ENCODE measurements around the gene ZNF683.
"Not testable (repeated sequence)": the region's sequence is repeated elsewhere in the genome, so short reads cannot be mapped to it uniquely, and the experiment has no call there.

Gene ZNF683

DNA sequence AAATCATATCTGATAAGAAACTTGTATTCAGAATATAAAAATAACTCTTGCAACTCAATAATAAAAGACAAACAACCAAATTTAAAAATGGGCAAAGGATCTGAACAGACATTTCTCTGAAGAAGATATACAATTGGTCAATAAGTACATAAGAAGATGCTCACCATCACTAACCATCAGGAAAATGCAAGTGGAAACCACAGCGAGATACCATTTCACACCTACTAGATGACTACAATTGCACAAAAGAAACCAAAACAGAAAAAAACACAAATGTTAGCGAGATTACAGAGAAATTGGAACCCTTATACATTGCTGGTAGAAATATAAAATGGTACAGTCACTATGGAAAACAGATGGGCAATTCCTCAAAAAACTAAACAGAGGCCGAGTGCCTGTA is 11.5 kb upstream of the ZNF683 start:
- Histone ChIP-seq H3K9me3 (ENCODE audit: control insufficient read depth, insufficient read depth, low read length) (no peaks in the 10 kb centered on the region), H3K4me1 (ENCODE audit: control insufficient read depth, insufficient read depth, low read length) (peaks cover 4% of the 10 kb centered on the region; the same call in 1 of the 2 replicates), H3K9ac (ENCODE audit: low read depth, low read length) (no peak overlapping the region), H3K27me3 (ENCODE audit: control insufficient read depth, insufficient read depth, low read length) (no peaks in the 10 kb centered on the region), H3K4me3 (ENCODE audit: low read depth, low read length) (no peak overlapping the region), H3K36me3 (ENCODE audit: control insufficient read depth, insufficient read depth, low read length) (no peaks in the 10 kb centered on the region), H3K27ac (ENCODE audit: low read depth, low read length) (no peak overlapping the region)

DNA sequence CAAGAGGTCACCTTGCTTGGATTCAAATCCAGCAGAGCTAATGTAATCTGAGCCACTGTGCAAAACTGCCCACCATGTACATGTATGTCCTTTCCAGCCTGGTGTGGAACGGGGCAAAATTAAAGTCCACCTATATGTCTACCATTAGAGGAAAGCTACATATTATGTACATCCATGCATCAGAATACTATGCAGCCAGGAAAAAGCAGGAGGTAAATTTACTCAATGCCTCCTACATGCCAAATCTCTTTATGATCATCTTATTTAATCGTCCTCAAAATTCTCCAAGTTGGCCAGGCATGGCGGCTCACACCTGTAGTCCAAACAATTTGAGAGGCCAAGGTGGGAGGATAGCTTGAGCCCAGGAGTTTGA is 6.3 kb upstream of the ZNF683 start:
- no peaks in the 10 kb centered on the region for H3K9me3 ChIP-seq (ENCODE audit: control insufficient read depth, insufficient read depth, low read length)
- no peaks in the 10 kb centered on the region for H3K27me3 ChIP-seq (ENCODE audit: control insufficient read depth, insufficient read depth, low read length)
- no peak overlapping the region for H3K27ac ChIP-seq (ENCODE audit: low read depth, low read length)
- H3K36me3 ChIP-seq (ENCODE audit: control insufficient read depth, insufficient read depth, low read length), result no peaks in the 10 kb centered on the region
- H3K9ac ChIP-seq (ENCODE audit: low read depth, low read length), result no peak overlapping the region
- no peak overlapping the region for H3K4me3 ChIP-seq (ENCODE audit: low read depth, low read length)
- H3K4me1 ChIP-seq (ENCODE audit: control insufficient read depth, insufficient read depth, low read length), result 0 out of 2 replicates have a peak, but pooled peaks cover 3% of the 10 kb centered on the region

DNA sequence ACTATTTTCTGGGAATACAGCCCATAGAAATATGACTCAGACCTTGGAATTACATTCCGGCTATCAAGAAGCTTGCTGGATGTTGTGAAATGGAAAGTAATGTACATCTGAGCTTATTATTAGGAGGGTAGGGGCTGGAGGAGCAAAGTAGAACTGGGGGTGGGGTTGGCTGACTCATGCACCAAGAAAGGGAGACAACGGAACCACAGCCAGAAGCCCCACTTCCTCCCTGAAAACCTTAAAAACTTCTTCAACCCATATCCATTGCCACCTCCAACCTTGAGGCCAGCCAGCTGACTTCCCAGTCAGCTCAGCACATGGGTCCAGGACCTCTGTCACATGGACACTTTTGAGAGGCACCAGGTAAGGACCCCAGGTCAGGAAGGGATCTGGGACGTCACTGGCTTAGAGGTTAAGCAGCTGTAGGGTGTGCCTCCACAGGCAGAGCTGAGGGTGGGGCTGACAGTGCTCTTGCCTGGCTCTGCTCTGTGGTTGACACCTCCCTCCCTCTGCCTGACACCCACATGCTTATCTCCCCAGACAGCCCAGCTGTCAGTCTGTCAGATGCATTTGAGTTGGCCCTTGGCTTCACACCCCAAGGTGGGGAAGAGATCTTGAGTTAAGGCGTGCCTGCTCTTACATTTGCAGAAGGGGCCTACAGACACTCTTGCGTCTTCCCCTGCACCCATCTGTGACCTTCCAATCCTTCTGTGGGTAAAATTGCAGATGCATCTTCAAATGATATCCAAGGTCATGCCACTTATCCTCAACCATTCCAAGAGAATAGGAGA is 5.7 kb upstream of the ZNF683 start:
- Histone ChIP-seq H3K9me3 (ENCODE audit: control insufficient read depth, insufficient read depth, low read length) (no peaks in the 10 kb centered on the region), H3K36me3 (ENCODE audit: control insufficient read depth, insufficient read depth, low read length) (no peaks in the 10 kb centered on the region), H3K4me3 (ENCODE audit: low read depth, low read length) (no peak overlapping the region), H3K4me1 (ENCODE audit: control insufficient read depth, insufficient read depth, low read length) (0 out of 2 replicates have a peak, but pooled peaks cover 3% of the 10 kb centered on the region), H3K9ac (ENCODE audit: low read depth, low read length) (no peak overlapping the region), H3K27ac (ENCODE audit: low read depth, low read length) (no peak overlapping the region), H3K27me3 (ENCODE audit: control insufficient read depth, insufficient read depth, low read length) (no peaks in the 10 kb centered on the region)

DNA sequence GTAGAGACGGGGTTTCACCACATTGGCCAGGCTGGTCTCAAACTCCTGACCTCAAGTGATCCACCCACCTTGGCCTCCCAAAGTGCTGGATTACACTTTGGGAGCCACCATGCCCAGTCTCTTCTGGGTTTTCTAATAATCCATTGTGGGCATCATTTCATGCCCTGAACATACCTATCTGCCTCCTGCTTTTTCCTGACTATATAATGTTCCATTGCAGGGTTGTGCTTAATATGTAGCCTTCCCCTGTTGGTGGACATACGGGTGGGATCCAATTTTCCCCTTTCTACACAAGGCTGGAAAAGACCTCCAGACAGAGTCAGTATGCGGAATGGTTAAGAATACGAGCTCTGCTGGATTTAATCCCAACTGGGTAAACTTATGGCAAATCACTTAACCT is 3.5 kb upstream of the ZNF683 start:
- no peak overlapping the region for H3K4me3 ChIP-seq (ENCODE audit: low read depth, low read length)
- 0 out of 2 replicates have a peak, but pooled peaks cover 3% of the 10 kb centered on the region for H3K4me1 ChIP-seq (ENCODE audit: control insufficient read depth, insufficient read depth, low read length)
- H3K36me3 ChIP-seq (ENCODE audit: control insufficient read depth, insufficient read depth, low read length), result no peaks in the 10 kb centered on the region
- no peaks in the 10 kb centered on the region for H3K27me3 ChIP-seq (ENCODE audit: control insufficient read depth, insufficient read depth, low read length)
- no peak overlapping the region for H3K9ac ChIP-seq (ENCODE audit: low read depth, low read length)
- no peaks in the 10 kb centered on the region for H3K9me3 ChIP-seq (ENCODE audit: control insufficient read depth, insufficient read depth, low read length)
- H3K27ac ChIP-seq (ENCODE audit: low read depth, low read length), result no peak overlapping the region

DNA sequence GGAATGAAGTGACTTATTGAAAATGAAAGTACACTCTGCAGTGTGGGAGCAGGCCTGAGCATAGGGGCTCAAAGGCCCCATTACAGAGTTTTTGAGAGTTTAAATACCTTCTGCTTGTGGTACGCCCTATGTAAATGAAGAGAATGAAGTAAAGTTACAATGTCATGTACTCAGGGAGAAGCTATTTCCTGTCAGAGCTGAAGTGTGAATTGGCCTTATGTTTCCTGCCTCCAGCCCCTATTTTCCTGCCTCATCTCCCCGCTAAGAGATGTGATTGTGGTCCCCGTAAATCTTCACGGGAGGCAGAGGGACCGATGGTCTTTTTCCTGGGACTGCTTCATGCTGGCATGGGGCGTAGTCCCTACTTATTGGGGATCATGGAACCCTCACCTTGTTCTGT is 2.5 kb upstream of the ZNF683 start:
- Histone ChIP-seq H3K9me3 (ENCODE audit: control insufficient read depth, insufficient read depth, low read length) (no peaks in the 10 kb centered on the region), H3K27ac (ENCODE audit: low read depth, low read length) (no peak overlapping the region), H3K4me3 (ENCODE audit: low read depth, low read length) (no peak overlapping the region), H3K4me1 (ENCODE audit: control insufficient read depth, insufficient read depth, low read length) (0 out of 2 replicates have a peak, but pooled peaks cover 3% of the 10 kb centered on the region), H3K27me3 (ENCODE audit: control insufficient read depth, insufficient read depth, low read length) (no peaks in the 10 kb centered on the region), H3K36me3 (ENCODE audit: control insufficient read depth, insufficient read depth, low read length) (no peaks in the 10 kb centered on the region), H3K9ac (ENCODE audit: low read depth, low read length) (no peak overlapping the region)

DNA sequence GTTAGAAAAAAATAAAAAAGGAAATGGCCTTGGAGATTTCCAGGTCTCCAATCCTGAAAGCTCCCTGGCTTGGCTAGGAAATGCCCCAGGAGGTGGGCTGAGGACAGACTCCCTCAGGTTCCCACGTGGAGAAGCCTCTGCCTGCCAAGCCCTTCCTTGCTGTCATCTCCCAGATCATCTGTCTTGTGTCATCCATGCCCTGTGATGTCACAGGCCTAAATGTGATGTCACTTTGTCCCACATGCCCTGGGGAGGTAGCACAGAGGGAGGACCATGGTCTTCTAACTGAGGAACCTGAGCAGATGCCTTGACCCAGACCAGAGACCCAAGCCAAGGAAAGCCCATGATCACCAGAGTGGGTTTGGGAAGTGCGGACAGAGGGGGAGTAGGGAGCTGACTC is 1.8 kb upstream of the ZNF683 start:
- not testable (repeated sequence) for H3K4me1 ChIP-seq (ENCODE audit: control insufficient read depth, insufficient read depth, low read length); H3K27me3 ChIP-seq (ENCODE audit: control insufficient read depth, insufficient read depth, low read length); H3K27ac ChIP-seq (ENCODE audit: low read depth, low read length); H3K9me3 ChIP-seq (ENCODE audit: control insufficient read depth, insufficient read depth, low read length); H3K36me3 ChIP-seq (ENCODE audit: control insufficient read depth, insufficient read depth, low read length); H3K4me3 ChIP-seq (ENCODE audit: low read depth, low read length); H3K9ac ChIP-seq (ENCODE audit: low read depth, low read length)

DNA sequence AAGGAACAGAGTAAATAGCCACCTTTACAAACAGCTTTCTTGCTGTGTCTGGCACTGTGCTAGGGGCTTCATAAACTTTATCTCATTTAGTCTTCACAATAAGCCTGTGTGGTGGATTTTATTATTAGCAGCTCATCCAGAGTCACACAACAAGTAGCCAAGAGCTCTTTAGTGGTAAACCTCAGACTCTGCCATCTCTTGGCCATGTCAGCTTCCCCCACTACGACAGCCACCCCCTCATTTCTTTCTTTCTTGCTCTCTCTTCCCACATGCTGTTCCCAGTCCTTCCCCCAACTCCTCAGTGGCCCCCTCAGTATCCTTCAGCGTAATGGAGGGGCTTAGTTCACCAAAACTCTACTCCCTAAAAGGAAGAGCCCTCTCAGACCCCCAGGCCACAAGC is 1.2 kb upstream of the ZNF683 start:
- Histone ChIP-seq H3K27me3 (ENCODE audit: control insufficient read depth, insufficient read depth, low read length) (no peaks in the 10 kb centered on the region), H3K9ac (ENCODE audit: low read depth, low read length) (no peak overlapping the region), H3K4me3 (ENCODE audit: low read depth, low read length) (no peak overlapping the region), H3K27ac (ENCODE audit: low read depth, low read length) (no peak overlapping the region), H3K9me3 (ENCODE audit: control insufficient read depth, insufficient read depth, low read length) (no peaks in the 10 kb centered on the region), H3K36me3 (ENCODE audit: control insufficient read depth, insufficient read depth, low read length) (no peaks in the 10 kb centered on the region), H3K4me1 (ENCODE audit: control insufficient read depth, insufficient read depth, low read length) (0 out of 2 replicates have a peak, but pooled peaks cover 3% of the 10 kb centered on the region)

DNA sequence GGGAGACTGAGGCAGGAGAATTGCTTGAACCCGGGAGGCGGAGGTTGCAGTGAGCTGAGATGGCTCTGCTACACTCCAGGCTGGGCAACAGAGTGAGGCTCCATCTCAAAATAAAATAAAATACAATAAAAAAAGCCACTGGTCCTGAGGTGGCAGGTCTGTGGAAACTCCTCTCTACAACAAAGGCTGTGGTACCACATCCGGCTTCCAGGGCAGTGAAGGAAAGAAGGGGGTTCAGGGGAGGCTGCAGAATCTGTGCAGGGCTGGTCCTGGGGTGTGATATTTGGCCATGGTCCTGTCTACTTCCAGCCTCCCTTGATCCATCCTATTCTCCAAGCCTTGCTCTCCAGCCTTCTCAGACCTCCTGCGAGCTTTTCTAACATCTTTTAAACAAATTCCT is 731 bp upstream of the ZNF683 start:
- Histone ChIP-seq H3K9ac (ENCODE audit: low read depth, low read length) (no peak overlapping the region), H3K9me3 (ENCODE audit: control insufficient read depth, insufficient read depth, low read length) (no peaks in the 10 kb centered on the region), H3K36me3 (ENCODE audit: control insufficient read depth, insufficient read depth, low read length) (no peaks in the 10 kb centered on the region), H3K27me3 (ENCODE audit: control insufficient read depth, insufficient read depth, low read length) (no peaks in the 10 kb centered on the region), H3K4me3 (ENCODE audit: low read depth, low read length) (no peak overlapping the region), H3K4me1 (ENCODE audit: control insufficient read depth, insufficient read depth, low read length) (0 out of 2 replicates have a peak, but pooled peaks cover 3% of the 10 kb centered on the region), H3K27ac (ENCODE audit: low read depth, low read length) (no peak overlapping the region)

DNA sequence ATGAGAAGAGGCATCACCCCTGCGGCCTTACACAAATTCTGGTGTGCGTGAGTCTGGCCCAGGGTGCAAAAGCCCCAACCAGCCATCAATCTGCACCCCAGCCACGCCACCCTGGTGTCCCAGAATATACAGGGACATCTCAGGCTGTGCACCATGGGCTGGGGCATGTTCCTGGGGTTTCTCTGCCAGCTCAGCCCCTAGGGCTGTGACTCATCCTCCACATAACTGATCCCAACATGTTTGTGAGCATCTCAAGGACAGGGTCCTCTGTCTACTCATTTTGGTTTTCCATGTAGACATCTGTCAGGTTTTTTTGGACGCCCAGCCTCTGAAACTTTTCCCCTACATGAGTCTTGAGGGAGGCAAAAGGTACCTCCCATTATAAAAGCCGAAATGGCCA is 511 bp downstream of the ZNF683 start:
- Histone ChIP-seq H3K27me3 (ENCODE audit: control insufficient read depth, insufficient read depth, low read length) (no peaks in the 10 kb centered on the region), H3K9ac (ENCODE audit: low read depth, low read length) (no peak overlapping the region), H3K4me3 (ENCODE audit: low read depth, low read length) (no peak overlapping the region), H3K36me3 (ENCODE audit: control insufficient read depth, insufficient read depth, low read length) (no peaks in the 10 kb centered on the region), H3K9me3 (ENCODE audit: control insufficient read depth, insufficient read depth, low read length) (no peaks in the 10 kb centered on the region), H3K4me1 (ENCODE audit: control insufficient read depth, insufficient read depth, low read length) (0 out of 2 replicates have a peak, but pooled peaks cover 3% of the 10 kb centered on the region), H3K27ac (ENCODE audit: low read depth, low read length) (no peak overlapping the region)

DNA sequence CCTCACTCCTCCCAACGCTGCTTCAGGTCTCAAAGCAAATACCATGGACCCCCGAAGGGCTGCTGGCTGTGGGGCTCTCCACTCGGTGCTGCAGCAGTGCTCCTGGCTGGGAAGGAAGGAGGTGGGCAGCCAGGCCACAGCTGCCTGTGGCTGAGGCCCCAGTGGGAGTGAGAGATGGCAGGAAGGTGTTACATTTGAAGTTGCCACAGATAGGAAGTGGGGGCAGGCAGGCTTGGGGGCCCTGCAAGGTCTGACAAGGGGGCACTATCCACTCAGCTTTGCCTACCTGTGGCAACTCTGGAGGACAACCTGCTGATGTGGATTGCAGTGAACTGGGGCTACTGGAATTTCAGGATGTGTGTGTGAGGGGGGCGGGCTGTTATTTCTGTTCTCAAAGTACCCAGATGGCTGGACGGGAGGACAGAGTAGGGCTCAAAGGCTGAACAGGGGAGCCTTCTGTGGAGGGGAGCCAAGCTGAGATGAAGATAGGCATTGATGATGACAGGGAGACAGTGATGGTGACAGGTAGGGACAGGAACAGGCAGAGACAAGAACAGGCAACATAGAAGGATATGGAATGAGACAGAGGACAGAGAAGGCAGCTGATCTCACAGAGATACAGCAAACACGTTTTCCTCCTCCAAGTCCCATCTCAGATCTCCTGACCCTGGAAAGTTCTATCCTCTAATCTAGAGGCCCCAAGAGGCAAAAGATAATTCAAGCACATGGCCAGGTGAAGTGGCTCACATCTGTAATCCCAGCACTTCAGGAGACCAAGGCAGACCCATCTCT is 1.8 kb downstream of the ZNF683 start:
- Histone ChIP-seq H3K9me3 (ENCODE audit: control insufficient read depth, insufficient read depth, low read length) (no peaks in the 10 kb centered on the region), H3K27me3 (ENCODE audit: control insufficient read depth, insufficient read depth, low read length) (no peaks in the 10 kb centered on the region), H3K4me1 (ENCODE audit: control insufficient read depth, insufficient read depth, low read length) (0 out of 2 replicates have a peak, but pooled peaks cover 3% of the 10 kb centered on the region)

DNA sequence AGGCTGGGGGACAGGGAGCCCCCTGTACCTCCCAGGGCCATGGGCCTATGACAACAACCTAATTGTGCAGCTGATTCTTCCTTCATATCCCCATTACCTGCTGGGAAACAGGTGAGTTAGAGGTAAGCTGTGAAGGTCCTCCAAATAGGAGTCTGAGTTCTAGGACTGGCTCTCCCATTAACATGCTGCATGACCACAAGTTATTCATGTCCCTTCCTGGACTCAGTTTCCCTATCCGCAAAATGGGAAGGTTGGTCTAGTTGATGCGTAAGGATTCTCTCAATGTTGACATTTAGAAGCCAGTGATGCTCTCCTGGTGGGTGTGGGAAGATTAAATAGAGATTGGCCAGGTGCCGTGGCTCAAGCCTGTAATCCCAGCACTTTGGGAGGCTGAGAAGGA is 4.1 kb downstream of the ZNF683 start:
- no peaks in the 10 kb centered on the region for H3K9me3 ChIP-seq (ENCODE audit: control insufficient read depth, insufficient read depth, low read length)
- no peak overlapping the region for H3K27ac ChIP-seq (ENCODE audit: low read depth, low read length)
- H3K27me3 ChIP-seq (ENCODE audit: control insufficient read depth, insufficient read depth, low read length), result peaks cover 11% of the 10 kb centered on the region
- H3K9ac ChIP-seq (ENCODE audit: low read depth, low read length), result no peak overlapping the region
- no peaks in the 10 kb centered on the region for H3K36me3 ChIP-seq (ENCODE audit: control insufficient read depth, insufficient read depth, low read length)
- peaks cover 3% of the 10 kb centered on the region; the same call in 1 of the 2 replicates for H3K4me1 ChIP-seq (ENCODE audit: control insufficient read depth, insufficient read depth, low read length)
- H3K4me3 ChIP-seq (ENCODE audit: low read depth, low read length), result no peak overlapping the region

More for the DNA sequence above, 1.8 kb downstream of the ZNF683 start:
- Histone ChIP-seq H3K9ac (ENCODE audit: low read depth, low read length) (no peak overlapping the region), H3K4me3 (ENCODE audit: low read depth, low read length) (no peak overlapping the region), H3K27ac (ENCODE audit: low read depth, low read length) (no peak overlapping the region), H3K36me3 (ENCODE audit: control insufficient read depth, insufficient read depth, low read length) (no peaks in the 10 kb centered on the region)
